NCI-H1694 treated with DMSO at 0.1 percent for 48 hours (cell line): ENCODE data around the gene ADAP1.

Source experiments
- DNase-seq: peaks from one replicate; lab custom pipeline; 2025; lab: John Stamatoyannopoulos, UW

ADAP1 gene

DNA sequence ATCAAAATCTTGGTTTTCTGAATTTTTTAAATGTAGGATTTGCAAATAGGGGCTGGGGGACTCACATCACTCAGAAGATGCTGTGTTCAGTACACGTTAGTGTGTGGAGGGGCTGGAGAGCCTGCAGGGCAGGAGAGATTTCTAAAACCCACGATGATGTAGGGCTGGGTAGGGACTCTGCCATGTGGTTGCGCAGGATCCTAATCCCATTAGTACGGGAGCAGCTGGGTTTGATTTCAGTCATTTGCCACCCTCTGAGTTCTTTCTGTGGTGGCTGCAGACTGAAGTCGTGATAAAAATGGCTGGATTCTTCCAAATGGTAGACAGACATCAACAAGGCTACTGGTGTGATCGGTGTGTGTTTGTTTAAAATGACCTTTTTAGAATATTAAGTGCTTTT, 92.3 kb downstream of the ADAP1 start:
- no peak for DNase-seq

- DNase-seq = no peak
Measured at GRCh38 chr7:861222-861621, 93.3 kb downstream of the ADAP1 start.

DNA sequence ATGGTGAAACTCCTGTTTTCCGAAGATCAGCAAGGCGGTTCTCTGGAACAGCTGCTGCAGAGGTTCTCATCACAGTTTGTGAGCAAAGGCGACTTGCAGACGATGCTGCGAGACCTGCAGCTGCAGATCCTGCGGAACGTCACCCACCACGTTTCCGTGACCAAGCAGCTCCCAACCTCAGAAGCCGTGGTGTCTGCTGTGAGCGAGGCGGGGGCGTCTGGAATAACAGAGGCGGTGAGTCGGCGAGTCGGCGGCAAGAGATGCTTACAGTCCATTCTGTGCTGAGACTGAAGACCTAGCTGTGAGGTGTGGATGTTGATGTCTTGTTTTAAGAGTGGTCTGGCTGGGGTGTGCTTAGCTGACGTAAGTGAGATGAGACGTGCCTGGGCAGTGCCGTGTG, 94.3 kb downstream of the ADAP1 start:
- DNase-seq = no peak

GRCh38 chr7:859359-860030, 95.0 kb downstream of the ADAP1 start:
- no peak for DNase-seq

GRCh38 chr7:857661-858060, 96.8 kb downstream of the ADAP1 start:
- DNase-seq = no peak

- no peak for DNase-seq
Measured at GRCh38 chr7:856444-857095, 97.9 kb downstream of the ADAP1 start.

DNA sequence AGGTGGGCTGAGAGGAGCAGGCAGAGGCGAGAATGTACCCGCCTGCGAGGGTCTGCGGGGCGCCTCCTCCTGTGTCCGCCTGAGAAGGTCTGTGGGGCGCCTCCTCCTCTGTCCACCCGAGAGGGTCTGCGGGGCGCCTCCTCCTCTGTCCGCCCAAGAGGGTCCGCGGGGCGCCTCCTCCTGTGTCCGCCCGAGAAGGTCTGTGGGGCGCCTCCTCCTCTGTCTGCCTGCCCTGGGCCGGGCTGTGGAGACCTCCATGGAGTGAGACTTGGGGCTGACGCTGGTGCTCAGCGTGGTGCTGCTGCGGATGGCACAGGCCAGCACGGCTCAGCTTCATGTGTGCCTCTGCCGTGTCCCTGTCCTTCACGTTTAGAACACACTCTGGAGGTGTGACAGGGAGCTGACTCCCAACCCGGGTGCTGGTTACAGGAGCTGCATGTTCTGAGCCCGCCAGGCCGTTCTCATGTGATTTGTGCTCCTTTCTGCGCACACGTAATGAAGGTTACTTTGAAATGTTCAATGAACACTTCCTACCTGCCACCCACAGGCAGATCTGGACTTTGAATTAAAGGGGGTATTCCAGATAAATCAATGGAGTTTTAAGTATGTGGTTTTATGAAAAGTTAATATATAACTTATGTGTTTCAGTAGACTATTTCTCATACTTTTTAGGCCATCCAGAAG, 98.7 kb downstream of the ADAP1 start:
- DNase-seq = no peak

- DNase-seq = no peak
Measured at GRCh38 chr7:854118-854775, 100.2 kb downstream of the ADAP1 start.

- DNase-seq = no peak
Measured at GRCh38 chr7:853366-854117, 100.9 kb downstream of the ADAP1 start.

DNA sequence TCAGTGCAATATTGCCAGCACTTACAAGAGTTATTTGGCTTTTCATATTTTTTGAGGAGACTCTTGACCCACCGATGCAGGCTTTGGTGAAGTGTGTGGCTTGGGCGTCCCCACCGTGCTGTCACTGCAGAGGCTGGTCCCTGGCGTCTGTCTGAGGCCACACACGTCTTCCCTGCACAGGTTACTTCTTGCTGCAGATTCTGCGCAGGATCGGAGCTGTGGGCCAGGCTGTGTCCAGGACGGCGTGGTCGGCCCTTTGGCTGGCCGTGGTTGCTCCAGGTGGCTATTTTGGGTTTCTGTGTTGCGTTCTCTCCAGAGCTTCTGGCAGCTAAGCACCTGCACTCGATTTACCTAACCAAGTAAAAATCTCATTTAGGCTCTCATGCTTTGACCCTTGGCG, 103.3 kb downstream of the ADAP1 start:
- no peak for DNase-seq

- no peak for DNase-seq
Measured at GRCh38 chr7:849781-850180, 104.7 kb downstream of the ADAP1 start.

DNA sequence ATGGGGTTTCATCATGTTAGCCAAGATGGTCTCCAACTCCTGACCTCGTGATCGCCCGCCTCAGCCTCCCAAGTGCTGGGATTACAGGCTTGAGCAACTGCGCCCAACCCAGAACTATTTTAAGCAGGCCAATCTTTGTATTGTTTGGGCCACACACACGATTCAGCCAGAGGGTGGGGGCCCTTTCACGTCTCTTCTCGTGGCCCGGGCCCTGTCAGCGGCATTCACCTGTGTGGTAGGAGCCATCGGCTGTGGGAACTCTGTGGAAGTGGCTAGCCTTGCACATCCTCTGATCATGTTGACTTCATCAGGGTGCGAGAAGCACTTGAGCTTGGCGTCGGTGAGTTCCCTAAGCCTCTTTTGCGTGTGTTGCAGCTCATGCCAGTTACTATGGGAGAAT, 105.3 kb downstream of the ADAP1 start:
- DNase-seq = no peak
